Cortex of kidney (tissue), 1 donor: Measurements from ENCODE around the gene MAGEB17.
"Not testable (repeated sequence)": the region's sequence is repeated elsewhere in the genome, so short reads cannot be mapped to it uniquely, and the experiment has no call there.

Source experiments
- DNase-seq: peaks from one replicate; lab custom pipeline; 2025; lab: John Stamatoyannopoulos, UW

The MAGEB17 gene, protein sequence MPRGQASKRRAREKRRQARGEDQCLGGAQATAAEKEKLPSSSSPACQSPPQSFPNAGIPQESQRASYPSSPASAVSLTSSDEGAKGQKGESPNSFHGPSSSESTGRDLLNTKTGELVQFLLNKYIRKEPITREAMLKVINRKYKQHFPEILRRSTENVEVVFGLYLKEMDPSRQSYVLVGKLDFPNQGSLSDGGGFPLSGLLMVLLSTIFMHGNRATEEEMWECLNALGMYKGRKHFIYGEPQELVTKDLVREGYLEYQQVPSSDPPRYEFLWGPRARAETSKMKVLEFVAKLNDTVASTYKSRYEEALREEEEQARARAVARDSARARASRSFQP

GRCh38 chrX:16167181-16167580 is at the start of gene MAGEB17:
Gene MAGEB17, plus strand, starts transcription at chrX:16167481. Its CDS starts 2,902 bp downstream, at chrX:16170383.
- no peak for DNase-seq

GRCh38 chrX:16119353-16120220 is 47.7 kb upstream of the MAGEB17 start:
- DNase-seq: no peak

DNA sequence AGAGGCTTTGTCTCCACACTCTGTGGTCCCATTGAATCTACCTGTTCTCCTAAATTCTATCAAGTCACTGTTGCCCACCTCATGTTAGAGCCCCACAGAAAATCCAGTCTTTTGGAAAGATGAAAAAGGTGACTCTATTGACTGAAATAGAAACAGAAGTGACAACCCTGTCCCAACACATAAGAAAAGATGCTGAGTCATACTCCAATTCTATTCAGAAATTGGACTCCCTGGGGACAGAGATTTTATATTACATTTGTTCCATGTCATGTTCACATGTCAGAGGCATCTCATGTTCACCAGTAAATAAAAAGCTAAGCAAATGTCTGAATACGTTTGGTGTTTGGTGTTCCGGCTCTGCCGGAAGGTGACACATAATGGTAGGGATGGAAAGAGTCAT is 46.9 kb upstream of the MAGEB17 start:
- DNase-seq: no peak

GRCh38 chrX:16123222-16123786 is 44.0 kb upstream of the MAGEB17 start, which contains the start of gene GRPR:
Gene GRPR, plus strand, starts transcription at chrX:16123565. Its CDS starts 389 bp downstream, at chrX:16123954.
- DNase-seq: no peak

DNA sequence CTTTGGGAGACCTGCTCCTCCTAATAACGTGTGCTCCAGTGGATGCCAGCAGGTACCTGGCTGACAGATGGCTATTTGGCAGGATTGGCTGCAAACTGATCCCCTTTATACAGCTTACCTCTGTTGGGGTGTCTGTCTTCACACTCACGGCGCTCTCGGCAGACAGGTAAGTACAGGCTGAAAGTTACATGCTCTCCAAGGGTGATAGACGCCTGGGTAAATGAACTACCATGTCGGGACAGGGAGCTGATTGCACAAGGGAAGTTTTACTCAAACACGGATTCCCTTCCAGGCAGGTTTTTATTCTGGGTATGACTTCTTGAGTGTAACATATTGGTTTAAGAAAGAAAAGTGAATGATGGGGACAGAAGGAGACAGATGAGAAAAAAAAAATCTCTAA is 43.1 kb upstream of the MAGEB17 start:
- DNase-seq: no peak

- no peak for DNase-seq
Observed at GRCh38 chrX:16125520-16126149, 41.6 kb upstream of the MAGEB17 start.

- no peak for DNase-seq
Observed at GRCh38 chrX:16130707-16131106, 36.6 kb upstream of the MAGEB17 start.

- no peak for DNase-seq
Observed at GRCh38 chrX:16134936-16135335, 32.3 kb upstream of the MAGEB17 start.

GRCh38 chrX:16136080-16136479 is 31.2 kb upstream of the MAGEB17 start:
- no peak for DNase-seq

- DNase-seq: no peak
Observed at GRCh38 chrX:16137416-16138107, 29.7 kb upstream of the MAGEB17 start.

DNA sequence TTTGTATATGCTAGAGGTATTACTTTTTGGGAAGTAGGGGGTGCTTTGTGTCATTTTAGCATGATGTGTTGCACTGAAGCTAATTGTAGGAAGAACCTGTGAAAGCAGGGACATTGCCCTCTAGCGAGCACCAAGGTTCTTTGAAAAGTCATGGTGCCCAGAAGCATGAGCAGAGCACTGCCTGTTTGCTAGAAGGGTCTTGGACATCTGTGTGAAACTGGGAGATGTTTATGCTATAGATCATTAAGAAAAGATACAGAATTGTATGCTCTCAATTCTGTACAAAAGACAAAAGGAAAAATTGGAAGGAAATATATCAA is 29.2 kb upstream of the MAGEB17 start:
- DNase-seq: no peak

GRCh38 chrX:16140448-16140847 is 26.8 kb upstream of the MAGEB17 start:
- DNase-seq: no peak

DNA sequence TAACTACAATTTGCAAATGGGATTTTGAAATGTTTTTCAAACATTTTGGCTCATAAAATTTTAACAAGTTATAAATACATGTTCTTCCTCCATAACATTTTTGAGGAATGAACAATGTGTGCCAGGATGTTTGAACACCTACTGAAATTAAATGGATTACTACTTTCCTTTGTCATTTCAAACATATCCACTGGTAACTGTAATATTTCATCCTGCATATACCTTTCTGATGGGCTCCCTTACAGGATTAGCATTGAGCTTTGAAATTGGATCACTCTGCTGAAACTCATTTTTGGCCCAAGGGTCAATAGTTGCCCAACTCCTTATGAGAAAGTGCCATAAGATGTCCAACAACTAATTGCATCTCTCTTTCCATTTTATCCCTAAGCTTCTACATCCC is 26.3 kb upstream of the MAGEB17 start:
- DNase-seq: no peak

GRCh38 chrX:16141422-16142245 is 25.6 kb upstream of the MAGEB17 start:
- DNase-seq: no peak

GRCh38 chrX:16142246-16142558 is 25.1 kb upstream of the MAGEB17 start:
- DNase-seq: no peak

GRCh38 chrX:16143968-16144367 is 23.3 kb upstream of the MAGEB17 start:
- DNase-seq: no peak

DNA sequence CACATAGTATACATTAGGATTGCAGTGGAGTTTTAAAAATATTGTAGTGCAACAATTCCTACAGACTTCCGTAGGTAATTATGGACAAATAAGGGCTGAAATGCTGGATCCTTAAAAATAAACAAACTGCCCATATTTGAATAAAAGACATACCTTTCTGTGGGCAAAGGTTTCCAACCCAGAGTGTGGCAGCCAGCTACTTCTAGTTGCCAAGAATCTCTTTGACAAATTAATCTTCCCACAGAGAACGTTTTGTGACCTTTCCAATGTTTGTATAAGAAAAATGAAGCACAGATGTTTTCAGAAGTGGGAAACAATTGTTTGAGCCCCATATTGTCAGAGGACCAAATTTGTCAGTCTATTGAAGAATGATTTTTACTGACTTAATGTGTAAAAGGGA is 22.9 kb upstream of the MAGEB17 start:
- no peak for DNase-seq

GRCh38 chrX:16145093-16145492 is 22.2 kb upstream of the MAGEB17 start:
- not testable (repeated sequence) for DNase-seq

DNA sequence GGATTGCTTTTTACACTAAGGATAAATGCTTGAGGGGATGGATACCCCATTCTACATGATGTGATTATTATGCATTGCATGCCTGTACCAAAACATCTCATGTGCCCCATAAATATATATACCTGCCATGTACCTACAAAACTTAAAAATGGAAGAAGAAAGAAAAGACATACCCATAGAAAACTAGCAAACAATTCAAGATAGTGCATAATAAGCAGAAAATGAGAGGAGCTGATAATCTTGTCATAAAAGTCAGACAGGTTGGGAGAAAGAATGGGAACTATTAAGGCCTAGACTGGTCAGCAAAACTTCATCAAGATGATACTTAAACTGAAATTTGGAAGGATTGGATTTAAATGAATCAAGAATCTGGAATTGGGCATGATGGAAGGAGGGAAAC is 21.6 kb upstream of the MAGEB17 start:
- DNase-seq: no peak

- no peak for DNase-seq
Observed at GRCh38 chrX:16148896-16149295, 18.4 kb upstream of the MAGEB17 start.

- no peak for DNase-seq
Observed at GRCh38 chrX:16155581-16156096, 11.6 kb upstream of the MAGEB17 start.
